K562 (cell line): ENCODE results near the gene RSPH9. TPM values are rescaled to one million over a fixed set of nuclear protein-coding genes. Genes with fewer than 3 reads are reported as not detected.

Experiments
- C11orf30 ChIP-seq: fragments of 450-650 bp; IDR thresholded peaks from 2 replicates; pipeline ENCODE4 v1.6.1; 2016; ENCODE audit warnings: low read depth, mild to moderate bottlenecking
- CTCF ChIP-seq, 3 experiments: IDR thresholded peaks in 2 of 3; conservative IDR thresholded peaks in 1 of 3; 2 replicates each; pipeline ENCODE4 v1.5.1; 2011 to 2012; ENCODE audit warnings: low read length in 3 of 3, mild to moderate bottlenecking in 3 of 3, control low read depth in 2 of 3, improper control_type of control experiment in 1 of 3, inconsistent platforms in 1 of 3, low read depth in 1 of 3, mixed read lengths in 1 of 3, moderate library complexity in 1 of 3; ENCODE audit not compliant: insufficient read depth in 2 of 3
- E2F5 ChIP-seq: sonication (generic); formaldehyde crosslinking; IDR thresholded peaks from 2 replicates; pipeline ENCODE4 v1.8.0; 2022; ENCODE audit warnings: mild to moderate bottlenecking, missing genetic modification reagents
- LARP7 ChIP-seq: fragments of 450-650 bp; IDR thresholded peaks from 2 replicates; pipeline ENCODE4 v1.6.1; 2016
- NCOA2 ChIP-seq, 2 experiments: fragments of 450-650 bp; IDR thresholded peaks; 2 replicates each; pipeline ENCODE4 v1.6.1; 2018; ENCODE audit warnings: mild to moderate bottlenecking in 2 of 2, moderate library complexity in 1 of 2; ENCODE audit not compliant: partially characterized antibody in 2 of 2
- POLR2G ChIP-seq: fragments of 200-400 bp; formaldehyde crosslinking; IDR thresholded peaks from 2 replicates; pipeline ENCODE4 v1.6.1; 2017; ENCODE audit warnings: low read depth, mild to moderate bottlenecking, antibody characterized with exemption, low read length, moderate library complexity
- VEZF1 ChIP-seq: fragments of 200-800 bp; sonication (Bioruptor generic); IDR thresholded peaks from 2 replicates; pipeline ENCODE4 v1.6.1; 2017; ENCODE audit warnings: missing genetic modification characterization, missing compliant biosample characterization
- ZBTB40 ChIP-seq, 2 experiments: fragments of 450-650 bp in 1 of 2; sonication (generic) in 1 of 2; formaldehyde crosslinking in 1 of 2; IDR thresholded peaks; 2 replicates each; pipeline versions ENCODE4 v1.7.1 to v1.9.0; 2016 to 2022; ENCODE audit warnings: inconsistent platforms in 1 of 2, mild to moderate bottlenecking in 1 of 2, missing genetic modification reagents in 1 of 2
- ZNF583 ChIP-seq: fragments of 250-450 bp; sonication (Bioruptor Pico); IDR thresholded peaks from 2 replicates; pipeline ENCODE4 v1.4.0; 2020
- ZNF584 ChIP-seq: fragments of 200-800 bp; sonication (Bioruptor generic); IDR thresholded peaks from 2 replicates; pipeline ENCODE4 v1.6.1; 2016; ENCODE audit warnings: low read depth, mild to moderate bottlenecking, missing genetic modification characterization, missing compliant biosample characterization
- ZNF586 ChIP-seq: fragments of 450-650 bp; formaldehyde crosslinking; conservative IDR thresholded peaks from 2 replicates; pipeline ENCODE4 v1.4.0; 2020; ENCODE audit warnings: mild to moderate bottlenecking, moderate library complexity
- polyA plus RNA-seq, 8 experiments: library from polyadenylated mRNA; depleted of rRNA in 4 of 8; stranded (reverse) in 5 of 8; unstranded in 3 of 8; fragments of >200 nt; fragmentation: Nextera tagmentation in 2 of 8; fragmentation: Illumina TruSeq in 1 of 8; extraction: Ambion mirVana in 2 of 8; extraction: Trizol in 1 of 8; gene quantifications; 2 replicates each; pipeline versions ENCODE4 v1.2.1 to v1.2.3, GENCODE V29; 2011 to 2014; ENCODE audit warnings: inconsistent platforms in 1 of 8, missing spikeins in 1 of 8
- total RNA-seq, 7 experiments: library from RNA; depleted of rRNA in 6 of 7; stranded (reverse); fragments of >200 nt in 6 of 7; fragmentation: Illumina TruSeq in 2 of 7; extraction: Trizol in 2 of 7; gene quantifications; 2 replicates each; pipeline versions ENCODE4 v1.2.1 to v1.2.3, GENCODE V29; 2011 to 2021; ENCODE audit warnings: low replicate concordance in 1 of 7

The RSPH9 gene
- total and polyA plus RNA-seq, 9 of the 15 experiments (the other 6 are each of a cell fraction or from before 2014, with no cell fraction given), result 0.05 to 0.60 (median 0.39) TPM; not detected in 6

GRCh38 chr6:43629104-43629504 lies 15.7 kb upstream of the RSPH9 start, which contains the start of gene GTPBP2 (continued):
- TF ChIP-seq E2F5 (0 out of 2 replicates have a peak, but pooled peaks have one; percentile 2), ZBTB40 (IDR thresholded peaks at IDR 0.05) (peak; percentile 12; the same call in 1 of the 2 replicates), ZBTB40 (CRISPR knock-in tag; IDR thresholded peaks at IDR 0.05) (no peak), ZNF584 (CRISPR knock-in tag) (0 out of 2 replicates have a peak, but pooled peaks have one; percentile 46), POLR2G (peak; percentile 91), NCOA2 (IDR thresholded peaks at IDR 0.05; ENCODE audit: partially characterized antibody in 2 of 2) (no peak), CTCF (IDR thresholded peaks at IDR 0.05 in 2 of 3, conservative IDR thresholded peaks at IDR 0.05 in 1 of 3; ENCODE audit: insufficient read depth in 2 of 3, low read depth in 1 of 3, low read length in 3 of 3) (peak in 1 of 3 experiments; percentile 17; a peak in 2 of 6 replicates), ZNF586 (CRISPR knock-in tag) (no peak), VEZF1 (peak; percentile 92), LARP7 (no peak), ZNF583 (0 out of 2 replicates have a peak, but pooled peaks have one; percentile 6), C11orf30 (no peak)
